ENCODE results near the gene COPG2. TPM values are rescaled to one million over a fixed set of nuclear protein-coding genes. Genes with fewer than 3 reads are reported as not detected.

COPG2 gene
- total and polyA plus RNA-seq, 2 experiments from 2014 or later = 4.9 to 66.3 TPM

DNA sequence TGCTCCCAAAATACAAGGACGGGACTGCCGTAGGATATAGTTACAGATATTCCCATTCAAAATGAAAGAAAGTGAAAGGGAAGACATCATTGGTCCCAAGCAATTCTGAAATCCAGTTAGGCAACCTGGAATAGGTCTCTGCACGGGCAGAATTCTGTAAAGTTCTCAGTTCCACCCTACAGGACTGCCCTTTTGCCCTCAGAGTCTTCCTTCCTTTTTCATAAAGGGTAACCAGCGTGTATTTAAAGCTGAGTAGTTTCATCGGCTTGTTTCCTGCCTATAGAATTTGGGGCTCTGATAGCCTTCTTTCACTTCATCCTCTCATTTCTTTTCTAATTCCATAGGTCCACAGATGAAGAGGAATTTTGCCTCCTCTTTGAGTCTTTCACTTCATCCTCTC, 20.0 kb downstream of the COPG2 start:
- Histone ChIP-seq H3K27me3 (ENCODE audit: insufficient read depth) (no peaks in the 10 kb centered on the region), H3K4me2 (no peak overlapping the region), H3F3A (replicated peaks; ENCODE audit: low read depth) (no peaks in the 10 kb centered on the region), H3K27ac (ENCODE audit: low read depth) (no peak overlapping the region), H3K36me3 (ENCODE audit: insufficient read depth) (no peaks in the 10 kb centered on the region; the same call in 1 of the 2 replicates), H4K20me1 (replicated peaks; ENCODE audit: insufficient read depth) (no peaks in the 10 kb centered on the region), H3K4me1 (ENCODE audit: insufficient read depth) (no peaks in the 10 kb centered on the region), H2AFZ (no peak overlapping the region), H3K9me2 (ENCODE audit: insufficient read depth) (no peaks in the 10 kb centered on the region), H3K4me3 (no peak overlapping the region), H3K79me2 (replicated peaks; ENCODE audit: insufficient read depth) (no peaks in the 10 kb centered on the region)
- DNase-seq (ENCODE audit: low spot score) (no peak), ATAC-seq (no peak)
- TF ChIP-seq POLR2AphosphoS5 (IDR thresholded peaks at IDR 0.05; ENCODE audit: low read depth) = no peak
- TF ChIP-seq ZNF331 (CRISPR knock-in tag; IDR thresholded peaks at IDR 0.05; ENCODE audit: low read depth) = no peak
- TF ChIP-seq JUNB (IDR thresholded peaks at IDR 0.05; ENCODE audit: unreplicated experiment) = no peak
- no peak for TF ChIP-seq STAT1 (IDR thresholded peaks at IDR 0.05; ENCODE audit: unreplicated experiment)
- TF ChIP-seq, protein P1, sequence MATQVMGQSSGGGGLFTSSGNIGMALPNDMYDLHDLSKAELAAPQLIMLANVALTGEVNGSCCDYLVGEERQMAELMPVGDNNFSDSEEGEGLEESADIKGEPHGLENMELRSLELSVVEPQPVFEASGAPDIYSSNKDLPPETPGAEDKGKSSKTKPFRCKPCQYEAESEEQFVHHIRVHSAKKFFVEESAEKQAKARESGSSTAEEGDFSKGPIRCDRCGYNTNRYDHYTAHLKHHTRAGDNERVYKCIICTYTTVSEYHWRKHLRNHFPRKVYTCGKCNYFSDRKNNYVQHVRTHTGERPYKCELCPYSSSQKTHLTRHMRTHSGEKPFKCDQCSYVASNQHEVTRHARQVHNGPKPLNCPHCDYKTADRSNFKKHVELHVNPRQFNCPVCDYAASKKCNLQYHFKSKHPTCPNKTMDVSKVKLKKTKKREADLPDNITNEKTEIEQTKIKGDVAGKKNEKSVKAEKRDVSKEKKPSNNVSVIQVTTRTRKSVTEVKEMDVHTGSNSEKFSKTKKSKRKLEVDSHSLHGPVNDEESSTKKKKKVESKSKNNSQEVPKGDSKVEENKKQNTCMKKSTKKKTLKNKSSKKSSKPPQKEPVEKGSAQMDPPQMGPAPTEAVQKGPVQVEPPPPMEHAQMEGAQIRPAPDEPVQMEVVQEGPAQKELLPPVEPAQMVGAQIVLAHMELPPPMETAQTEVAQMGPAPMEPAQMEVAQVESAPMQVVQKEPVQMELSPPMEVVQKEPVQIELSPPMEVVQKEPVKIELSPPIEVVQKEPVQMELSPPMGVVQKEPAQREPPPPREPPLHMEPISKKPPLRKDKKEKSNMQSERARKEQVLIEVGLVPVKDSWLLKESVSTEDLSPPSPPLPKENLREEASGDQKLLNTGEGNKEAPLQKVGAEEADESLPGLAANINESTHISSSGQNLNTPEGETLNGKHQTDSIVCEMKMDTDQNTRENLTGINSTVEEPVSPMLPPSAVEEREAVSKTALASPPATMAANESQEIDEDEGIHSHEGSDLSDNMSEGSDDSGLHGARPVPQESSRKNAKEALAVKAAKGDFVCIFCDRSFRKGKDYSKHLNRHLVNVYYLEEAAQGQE (IDR thresholded peaks at IDR 0.05; ENCODE audit: unreplicated experiment) = no peak
- no peak for TF ChIP-seq CREB1 (CRISPR knock-in tag; IDR thresholded peaks at IDR 0.05; ENCODE audit: low read depth)
- no peak for TF ChIP-seq ZNF114 (CRISPR knock-in tag; IDR thresholded peaks at IDR 0.05)
- no peak for TF ChIP-seq EZH2phosphoT487 (IDR thresholded peaks at IDR 0.05; ENCODE audit: unreplicated experiment)
- no peak for TF ChIP-seq EZH2 (IDR thresholded peaks at IDR 0.05; ENCODE audit: low read depth, unreplicated experiment)
- TF ChIP-seq, protein P2, sequence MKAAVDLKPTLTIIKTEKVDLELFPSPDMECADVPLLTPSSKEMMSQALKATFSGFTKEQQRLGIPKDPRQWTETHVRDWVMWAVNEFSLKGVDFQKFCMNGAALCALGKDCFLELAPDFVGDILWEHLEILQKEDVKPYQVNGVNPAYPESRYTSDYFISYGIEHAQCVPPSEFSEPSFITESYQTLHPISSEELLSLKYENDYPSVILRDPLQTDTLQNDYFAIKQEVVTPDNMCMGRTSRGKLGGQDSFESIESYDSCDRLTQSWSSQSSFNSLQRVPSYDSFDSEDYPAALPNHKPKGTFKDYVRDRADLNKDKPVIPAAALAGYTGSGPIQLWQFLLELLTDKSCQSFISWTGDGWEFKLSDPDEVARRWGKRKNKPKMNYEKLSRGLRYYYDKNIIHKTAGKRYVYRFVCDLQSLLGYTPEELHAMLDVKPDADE (IDR thresholded peaks at IDR 0.05) = no peak
- no peak for TF ChIP-seq NANOG (IDR thresholded peaks at IDR 0.05; ENCODE audit: borderline replicate concordance)
- TF ChIP-seq, protein P3, sequence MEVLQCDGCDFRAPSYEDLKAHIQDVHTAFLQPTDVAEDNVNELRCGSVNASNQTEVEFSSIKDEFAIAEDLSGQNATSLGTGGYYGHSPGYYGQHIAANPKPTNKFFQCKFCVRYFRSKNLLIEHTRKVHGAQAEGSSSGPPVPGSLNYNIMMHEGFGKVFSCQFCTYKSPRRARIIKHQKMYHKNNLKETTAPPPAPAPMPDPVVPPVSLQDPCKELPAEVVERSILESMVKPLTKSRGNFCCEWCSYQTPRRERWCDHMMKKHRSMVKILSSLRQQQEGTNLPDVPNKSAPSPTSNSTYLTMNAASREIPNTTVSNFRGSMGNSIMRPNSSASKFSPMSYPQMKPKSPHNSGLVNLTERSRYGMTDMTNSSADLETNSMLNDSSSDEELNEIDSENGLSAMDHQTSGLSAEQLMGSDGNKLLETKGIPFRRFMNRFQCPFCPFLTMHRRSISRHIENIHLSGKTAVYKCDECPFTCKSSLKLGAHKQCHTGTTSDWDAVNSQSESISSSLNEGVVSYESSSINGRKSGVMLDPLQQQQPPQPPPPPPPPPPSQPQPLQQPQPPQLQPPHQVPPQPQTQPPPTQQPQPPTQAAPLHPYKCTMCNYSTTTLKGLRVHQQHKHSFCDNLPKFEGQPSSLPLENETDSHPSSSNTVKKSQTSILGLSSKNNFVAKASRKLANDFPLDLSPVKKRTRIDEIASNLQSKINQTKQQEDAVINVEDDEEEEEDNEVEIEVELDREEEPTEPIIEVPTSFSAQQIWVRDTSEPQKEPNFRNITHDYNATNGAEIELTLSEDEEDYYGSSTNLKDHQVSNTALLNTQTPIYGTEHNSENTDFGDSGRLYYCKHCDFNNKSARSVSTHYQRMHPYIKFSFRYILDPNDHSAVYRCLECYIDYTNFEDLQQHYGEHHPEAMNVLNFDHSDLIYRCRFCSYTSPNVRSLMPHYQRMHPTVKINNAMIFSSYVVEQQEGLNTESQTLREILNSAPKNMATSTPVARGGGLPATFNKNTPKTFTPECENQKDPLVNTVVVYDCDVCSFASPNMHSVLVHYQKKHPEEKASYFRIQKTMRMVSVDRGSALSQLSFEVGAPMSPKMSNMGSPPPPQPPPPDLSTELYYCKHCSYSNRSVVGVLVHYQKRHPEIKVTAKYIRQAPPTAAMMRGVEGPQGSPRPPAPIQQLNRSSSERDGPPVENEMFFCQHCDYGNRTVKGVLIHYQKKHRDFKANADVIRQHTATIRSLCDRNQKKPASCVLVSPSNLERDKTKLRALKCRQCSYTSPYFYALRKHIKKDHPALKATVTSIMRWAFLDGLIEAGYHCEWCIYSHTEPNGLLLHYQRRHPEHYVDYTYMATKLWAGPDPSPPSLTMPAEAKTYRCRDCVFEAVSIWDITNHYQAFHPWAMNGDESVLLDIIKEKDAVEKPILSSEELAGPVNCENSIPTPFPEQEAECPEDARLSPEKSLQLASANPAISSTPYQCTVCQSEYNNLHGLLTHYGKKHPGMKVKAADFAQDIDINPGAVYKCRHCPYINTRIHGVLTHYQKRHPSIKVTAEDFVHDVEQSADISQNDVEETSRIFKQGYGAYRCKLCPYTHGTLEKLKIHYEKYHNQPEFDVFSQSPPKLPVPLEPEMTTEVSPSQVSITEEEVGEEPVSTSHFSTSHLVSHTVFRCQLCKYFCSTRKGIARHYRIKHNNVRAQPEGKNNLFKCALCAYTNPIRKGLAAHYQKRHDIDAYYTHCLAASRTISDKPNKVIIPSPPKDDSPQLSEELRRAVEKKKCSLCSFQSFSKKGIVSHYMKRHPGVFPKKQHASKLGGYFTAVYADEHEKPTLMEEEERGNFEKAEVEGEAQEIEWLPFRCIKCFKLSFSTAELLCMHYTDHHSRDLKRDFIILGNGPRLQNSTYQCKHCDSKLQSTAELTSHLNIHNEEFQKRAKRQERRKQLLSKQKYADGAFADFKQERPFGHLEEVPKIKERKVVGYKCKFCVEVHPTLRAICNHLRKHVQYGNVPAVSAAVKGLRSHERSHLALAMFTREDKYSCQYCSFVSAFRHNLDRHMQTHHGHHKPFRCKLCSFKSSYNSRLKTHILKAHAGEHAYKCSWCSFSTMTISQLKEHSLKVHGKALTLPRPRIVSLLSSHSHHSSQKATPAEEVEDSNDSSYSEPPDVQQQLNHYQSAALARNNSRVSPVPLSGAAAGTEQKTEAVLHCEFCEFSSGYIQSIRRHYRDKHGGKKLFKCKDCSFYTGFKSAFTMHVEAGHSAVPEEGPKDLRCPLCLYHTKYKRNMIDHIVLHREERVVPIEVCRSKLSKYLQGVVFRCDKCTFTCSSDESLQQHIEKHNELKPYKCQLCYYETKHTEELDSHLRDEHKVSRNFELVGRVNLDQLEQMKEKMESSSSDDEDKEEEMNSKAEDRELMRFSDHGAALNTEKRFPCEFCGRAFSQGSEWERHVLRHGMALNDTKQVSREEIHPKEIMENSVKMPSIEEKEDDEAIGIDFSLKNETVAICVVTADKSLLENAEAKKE (CRISPR knock-in tag; IDR thresholded peaks at IDR 0.05) = no peak
- TF ChIP-seq, protein P4, sequence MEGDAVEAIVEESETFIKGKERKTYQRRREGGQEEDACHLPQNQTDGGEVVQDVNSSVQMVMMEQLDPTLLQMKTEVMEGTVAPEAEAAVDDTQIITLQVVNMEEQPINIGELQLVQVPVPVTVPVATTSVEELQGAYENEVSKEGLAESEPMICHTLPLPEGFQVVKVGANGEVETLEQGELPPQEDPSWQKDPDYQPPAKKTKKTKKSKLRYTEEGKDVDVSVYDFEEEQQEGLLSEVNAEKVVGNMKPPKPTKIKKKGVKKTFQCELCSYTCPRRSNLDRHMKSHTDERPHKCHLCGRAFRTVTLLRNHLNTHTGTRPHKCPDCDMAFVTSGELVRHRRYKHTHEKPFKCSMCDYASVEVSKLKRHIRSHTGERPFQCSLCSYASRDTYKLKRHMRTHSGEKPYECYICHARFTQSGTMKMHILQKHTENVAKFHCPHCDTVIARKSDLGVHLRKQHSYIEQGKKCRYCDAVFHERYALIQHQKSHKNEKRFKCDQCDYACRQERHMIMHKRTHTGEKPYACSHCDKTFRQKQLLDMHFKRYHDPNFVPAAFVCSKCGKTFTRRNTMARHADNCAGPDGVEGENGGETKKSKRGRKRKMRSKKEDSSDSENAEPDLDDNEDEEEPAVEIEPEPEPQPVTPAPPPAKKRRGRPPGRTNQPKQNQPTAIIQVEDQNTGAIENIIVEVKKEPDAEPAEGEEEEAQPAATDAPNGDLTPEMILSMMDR (conservative IDR thresholded peaks at IDR 0.05; ENCODE audit: low read depth in 2 of 2) = no peak
- H3K27ac Mint-ChIP-seq = no peak overlapping the region
- H3K27me3 Mint-ChIP-seq (ENCODE audit: insufficient read depth, low read depth, poor library complexity) = no peaks in the 10 kb centered on the region
- no peak overlapping the region for H3K4me3 Mint-ChIP-seq
- H3K9me3 Mint-ChIP-seq = no peaks in the 10 kb centered on the region
- peaks cover 62% of the 10 kb centered on the region for H3K36me3 Mint-ChIP-seq (ENCODE audit: low read depth)
- no peaks in the 10 kb centered on the region for H3K4me1 Mint-ChIP-seq
